ENCODE results near the gene TXNDC11.
"Not testable (repeated sequence)": the region's sequence is repeated elsewhere in the genome, so short reads cannot be mapped to it uniquely, and the experiment has no call there.

TXNDC11 gene, protein sequence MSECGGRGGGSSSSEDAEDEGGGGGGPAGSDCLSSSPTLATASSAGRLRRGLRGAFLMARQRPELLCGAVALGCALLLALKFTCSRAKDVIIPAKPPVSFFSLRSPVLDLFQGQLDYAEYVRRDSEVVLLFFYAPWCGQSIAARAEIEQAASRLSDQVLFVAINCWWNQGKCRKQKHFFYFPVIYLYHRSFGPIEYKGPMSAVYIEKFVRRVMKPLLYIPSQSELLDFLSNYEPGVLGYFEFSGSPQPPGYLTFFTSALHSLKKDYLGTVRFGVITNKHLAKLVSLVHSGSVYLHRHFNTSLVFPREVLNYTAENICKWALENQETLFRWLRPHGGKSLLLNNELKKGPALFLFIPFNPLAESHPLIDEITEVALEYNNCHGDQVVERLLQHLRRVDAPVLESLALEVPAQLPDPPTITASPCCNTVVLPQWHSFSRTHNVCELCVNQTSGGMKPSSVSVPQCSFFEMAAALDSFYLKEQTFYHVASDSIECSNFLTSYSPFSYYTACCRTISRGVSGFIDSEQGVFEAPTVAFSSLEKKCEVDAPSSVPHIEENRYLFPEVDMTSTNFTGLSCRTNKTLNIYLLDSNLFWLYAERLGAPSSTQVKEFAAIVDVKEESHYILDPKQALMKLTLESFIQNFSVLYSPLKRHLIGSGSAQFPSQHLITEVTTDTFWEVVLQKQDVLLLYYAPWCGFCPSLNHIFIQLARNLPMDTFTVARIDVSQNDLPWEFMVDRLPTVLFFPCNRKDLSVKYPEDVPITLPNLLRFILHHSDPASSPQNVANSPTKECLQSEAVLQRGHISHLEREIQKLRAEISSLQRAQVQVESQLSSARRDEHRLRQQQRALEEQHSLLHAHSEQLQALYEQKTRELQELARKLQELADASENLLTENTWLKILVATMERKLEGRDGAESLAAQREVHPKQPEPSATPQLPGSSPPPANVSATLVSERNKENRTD

DNA sequence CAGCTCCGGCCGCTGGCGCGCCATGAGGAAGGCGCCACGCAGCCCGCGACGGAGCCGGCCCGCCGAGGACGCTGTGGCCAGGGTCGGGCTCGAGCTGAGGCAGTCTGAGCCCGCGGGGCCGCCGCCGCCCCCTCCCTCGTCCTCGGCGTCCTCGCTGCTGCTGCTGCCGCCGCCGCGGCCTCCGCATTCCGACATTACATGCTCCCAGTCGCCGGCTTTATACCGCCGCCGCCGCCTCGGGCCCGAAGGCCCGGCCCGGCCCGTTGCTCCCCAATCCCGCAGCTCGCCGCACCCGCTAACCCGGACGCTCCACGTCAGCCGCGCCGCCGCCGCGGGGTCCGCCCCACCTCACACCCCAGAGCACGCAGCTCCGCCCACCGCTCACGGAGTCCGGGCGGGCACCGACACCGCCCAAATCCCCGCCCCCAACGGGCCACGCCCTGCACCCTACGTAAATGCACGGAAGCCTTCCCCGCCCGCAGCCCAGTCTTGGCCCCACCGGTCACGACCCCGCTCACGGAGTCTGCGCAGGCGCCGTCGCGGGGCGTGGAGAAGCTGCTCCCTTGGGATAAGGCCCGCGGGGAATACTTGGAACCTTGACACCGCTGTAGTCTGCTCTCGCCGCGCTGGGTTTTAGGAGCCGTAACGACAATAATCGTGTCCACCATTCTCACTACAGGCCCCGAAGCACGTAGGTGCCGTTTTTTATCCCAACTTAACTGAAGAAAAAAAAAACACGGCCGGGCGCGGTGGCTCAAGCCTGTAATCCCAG lies at the start of gene TXNDC11:
TSS of gene TXNDC11 (minus strand) at position 322 of the 772 bp plus-strand sequence. CDS start at position 195, 127 bp downstream.
- Mint-ChIP-seq H3K4me3 (peak within 1 kb of the TSS; percentile 98), H3K36me3 (ENCODE audit: insufficient read depth) (peaks cover 27% of the 10 kb centered on the region), H3K9me3 (no peaks in the 10 kb centered on the region), H3K27ac (ENCODE audit: low read depth) (peak within 1 kb of the TSS; percentile 96), H3K27me3 (no peaks in the 10 kb centered on the region), H3K4me1 (peaks cover 49% of the 10 kb centered on the region)
- peak; percentile 90 for ATAC-seq (replicated peaks; ENCODE audit: extremely low read depth, poor library complexity, severe bottlenecking)
- DNase-seq (ENCODE audit: low spot score in 2 of 2) = peak; percentile 99

DNA sequence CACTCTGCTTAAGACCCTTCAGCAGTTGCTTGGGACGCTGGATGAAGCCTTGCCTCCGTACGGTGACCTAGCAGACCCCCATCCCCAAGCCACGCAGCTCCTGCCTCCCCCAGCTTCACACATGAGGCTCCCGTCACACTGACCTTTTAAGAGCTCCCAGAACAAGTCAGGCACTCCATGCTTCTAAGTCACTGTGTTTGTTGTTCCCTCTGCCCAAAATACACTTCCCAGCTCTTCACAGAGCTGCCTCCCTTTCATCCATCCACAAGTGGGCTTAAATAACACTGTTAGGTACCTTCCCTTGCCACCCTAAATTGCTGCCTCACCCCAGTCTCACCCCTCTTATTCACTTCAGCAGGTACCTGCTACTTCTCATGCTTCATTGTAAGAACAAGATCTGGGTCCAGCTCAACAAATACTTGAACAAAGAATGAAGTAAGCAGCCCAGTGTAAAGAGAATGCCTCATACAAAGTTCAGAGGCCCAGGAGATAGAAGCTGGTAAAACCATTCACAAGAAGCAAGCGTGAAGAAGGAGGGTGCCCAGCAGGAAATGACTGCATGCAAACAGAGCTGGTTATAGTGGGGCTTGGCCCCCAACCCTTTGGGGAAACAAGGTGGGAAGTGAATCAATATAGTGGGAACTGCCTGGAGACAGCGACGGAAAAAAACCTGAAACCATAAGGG lies 48.6 kb upstream of the TXNDC11 start:
- H3K27me3 Mint-ChIP-seq = no peaks in the 10 kb centered on the region
- H3K9me3 Mint-ChIP-seq = no peaks in the 10 kb centered on the region
- DNase-seq (ENCODE audit: low spot score in 2 of 2) = no peak
- H3K27ac Mint-ChIP-seq (ENCODE audit: low read depth) = peak overlapping the region; percentile 56
- H3K4me3 Mint-ChIP-seq = peak overlapping the region; percentile 36
- no peak for ATAC-seq (replicated peaks; ENCODE audit: extremely low read depth, poor library complexity, severe bottlenecking)
- H3K4me1 Mint-ChIP-seq = peaks cover 75% of the 10 kb centered on the region
- peaks cover 14% of the 10 kb centered on the region for H3K36me3 Mint-ChIP-seq (ENCODE audit: insufficient read depth)

DNA sequence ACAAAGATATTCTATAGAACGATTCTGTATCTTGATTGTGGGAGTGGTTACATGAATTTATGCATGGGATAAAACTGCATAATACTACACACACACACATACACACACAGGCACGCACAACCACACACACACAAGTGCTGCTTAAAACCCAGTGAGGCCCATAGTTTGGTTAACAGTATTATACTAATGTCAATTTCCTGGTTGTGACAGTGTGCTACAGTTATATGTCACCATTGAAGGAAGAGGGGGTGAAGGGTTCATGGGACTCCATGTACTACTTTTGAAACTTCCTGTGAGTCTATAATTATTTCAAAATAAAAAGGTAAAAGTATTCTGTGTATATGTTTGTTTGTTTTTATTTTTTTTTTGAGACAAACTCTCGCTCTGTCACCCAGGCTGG lies 46.3 kb upstream of the TXNDC11 start:
- Mint-ChIP-seq H3K36me3 (ENCODE audit: insufficient read depth) (peaks cover 5% of the 10 kb centered on the region), H3K4me1 (peaks cover 64% of the 10 kb centered on the region), H3K4me3 (no peak overlapping the region), H3K27ac (ENCODE audit: low read depth) (peak overlapping the region; percentile 87), H3K27me3 (no peaks in the 10 kb centered on the region), H3K9me3 (no peaks in the 10 kb centered on the region)
- no peak for DNase-seq (ENCODE audit: low spot score in 2 of 2)
- ATAC-seq (replicated peaks; ENCODE audit: extremely low read depth, poor library complexity, severe bottlenecking) = no peak

DNA sequence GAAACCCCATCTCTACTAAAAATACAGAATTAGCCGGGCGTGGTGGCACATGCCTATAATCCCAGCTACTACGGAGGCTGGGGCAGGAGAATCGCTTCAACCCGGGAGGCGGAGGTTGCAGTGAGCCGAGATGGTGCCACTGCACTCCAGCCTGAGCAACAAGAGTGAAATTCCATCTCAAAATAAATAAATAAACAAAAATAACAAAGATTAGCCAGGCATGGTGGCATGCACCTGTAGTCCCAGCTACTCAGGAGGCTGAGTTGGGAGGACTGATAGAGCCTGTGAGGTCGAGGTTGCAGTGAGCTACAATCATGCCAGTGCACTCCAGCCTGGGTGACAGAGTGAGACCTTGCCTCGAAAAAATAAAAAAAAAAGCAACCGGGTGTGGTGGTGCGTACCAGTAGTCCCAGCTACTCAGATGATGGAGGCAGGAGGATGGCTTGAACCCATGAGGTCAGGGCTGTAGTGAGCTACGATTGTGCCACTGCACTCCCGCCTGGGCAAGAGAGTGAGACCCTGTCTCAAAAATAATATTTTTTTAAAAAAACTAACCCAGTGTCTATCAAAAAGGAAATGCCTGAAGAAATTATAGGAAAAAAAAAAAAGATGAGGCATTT lies 42.4 kb upstream of the TXNDC11 start:
- not testable (repeated sequence) for ATAC-seq (replicated peaks; ENCODE audit: extremely low read depth, poor library complexity, severe bottlenecking); DNase-seq (ENCODE audit: low spot score in 2 of 2); H3K27me3 Mint-ChIP-seq; H3K9me3 Mint-ChIP-seq; H3K4me3 Mint-ChIP-seq; H3K27ac Mint-ChIP-seq (ENCODE audit: low read depth)
- H3K4me1 Mint-ChIP-seq = peaks cover 56% of the 10 kb centered on the region
- peaks cover 13% of the 10 kb centered on the region for H3K36me3 Mint-ChIP-seq (ENCODE audit: insufficient read depth)

DNA sequence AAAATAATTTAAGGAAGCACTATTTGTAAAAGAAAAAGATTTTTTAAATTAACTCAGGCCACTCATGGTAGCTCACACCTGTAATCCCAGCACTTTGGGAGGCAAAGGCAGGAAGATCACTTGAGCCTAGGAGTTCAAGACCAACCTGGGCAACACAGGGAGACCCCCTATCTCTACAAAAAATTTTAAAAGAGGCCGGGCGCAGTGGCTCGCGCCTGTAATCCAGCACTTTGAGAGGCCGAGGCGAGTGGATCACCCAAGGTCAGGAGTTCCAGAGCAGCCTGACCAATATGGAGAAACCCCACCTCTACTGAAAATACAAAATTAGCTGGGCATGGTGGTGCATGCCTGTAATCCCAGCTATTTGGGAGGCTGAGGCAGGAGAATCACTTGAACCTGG lies 41.7 kb upstream of the TXNDC11 start:
- Mint-ChIP-seq H3K4me3 (peak overlapping the region; percentile 83), H3K36me3 (ENCODE audit: insufficient read depth) (peaks cover 15% of the 10 kb centered on the region), H3K4me1 (peaks cover 55% of the 10 kb centered on the region), H3K27ac (ENCODE audit: low read depth) (peak overlapping the region; percentile 97)
- DNase-seq (ENCODE audit: low spot score in 2 of 2); ATAC-seq (replicated peaks; ENCODE audit: extremely low read depth, poor library complexity, severe bottlenecking); H3K9me3 Mint-ChIP-seq; H3K27me3 Mint-ChIP-seq: not testable (repeated sequence)

DNA sequence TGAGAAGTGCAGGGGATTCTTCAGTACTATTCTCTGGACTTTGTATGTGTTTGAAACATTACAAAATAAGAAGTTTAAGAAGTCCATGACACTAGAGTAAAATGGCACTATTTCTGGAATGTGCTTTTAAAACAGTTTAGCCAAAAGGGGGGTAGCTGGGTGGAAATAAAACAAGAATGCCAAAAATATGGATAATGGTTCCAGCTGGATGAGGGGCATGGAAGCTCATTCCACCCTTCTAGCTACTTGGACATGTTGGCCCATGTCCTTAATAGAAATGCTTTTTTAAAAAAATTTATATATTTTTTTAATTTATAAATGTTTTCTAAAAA lies 41.3 kb upstream of the TXNDC11 start:
- no peaks in the 10 kb centered on the region for H3K9me3 Mint-ChIP-seq
- H3K27ac Mint-ChIP-seq (ENCODE audit: low read depth) = peak overlapping the region; percentile 97
- peak overlapping the region; percentile 83 for H3K4me3 Mint-ChIP-seq
- H3K27me3 Mint-ChIP-seq = no peaks in the 10 kb centered on the region
- DNase-seq (ENCODE audit: low spot score in 2 of 2) (no peak), ATAC-seq (replicated peaks; ENCODE audit: extremely low read depth, poor library complexity, severe bottlenecking) (no peak)
- H3K4me1 Mint-ChIP-seq = peaks cover 55% of the 10 kb centered on the region
- H3K36me3 Mint-ChIP-seq (ENCODE audit: insufficient read depth) = peaks cover 15% of the 10 kb centered on the region

DNA sequence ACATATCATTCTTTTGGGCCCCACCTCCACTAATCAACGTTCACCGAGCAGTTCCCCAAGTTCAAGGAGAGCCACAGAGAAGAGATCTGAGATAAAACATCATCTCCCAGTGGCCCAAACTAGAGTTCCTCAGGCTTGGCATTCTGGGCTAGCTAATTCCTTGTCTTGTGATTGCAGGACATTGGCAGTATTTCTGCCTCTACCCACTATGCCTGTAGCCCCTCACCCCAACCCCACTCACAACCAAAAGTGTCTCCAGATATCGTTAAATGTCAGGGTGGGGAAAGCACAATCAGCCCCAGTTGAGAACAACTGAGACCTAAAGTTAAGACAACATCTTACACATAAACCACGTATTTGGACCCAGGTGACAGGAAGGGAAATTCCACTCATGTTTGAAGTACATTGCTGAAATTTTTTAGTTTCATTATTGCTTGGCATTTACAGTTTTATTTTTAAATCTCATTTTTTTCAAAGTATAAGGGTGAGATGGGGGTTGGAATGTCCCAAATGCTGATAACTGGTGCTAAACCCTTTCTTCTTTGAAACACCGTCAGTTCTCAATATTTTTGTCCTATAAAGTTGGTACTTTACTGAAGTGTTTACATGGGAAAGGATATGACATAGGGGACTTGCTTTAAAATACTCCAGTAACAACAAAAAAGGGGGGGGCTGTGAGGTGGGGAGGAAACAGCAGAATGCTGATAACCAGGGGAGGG lies 40.8 kb upstream of the TXNDC11 start:
- peaks cover 50% of the 10 kb centered on the region for H3K4me1 Mint-ChIP-seq
- H3K9me3 Mint-ChIP-seq = no peaks in the 10 kb centered on the region
- peak overlapping the region; percentile 83 for H3K4me3 Mint-ChIP-seq
- peak; percentile 87 for ATAC-seq (replicated peaks; ENCODE audit: extremely low read depth, poor library complexity, severe bottlenecking)
- H3K27me3 Mint-ChIP-seq = no peaks in the 10 kb centered on the region
- DNase-seq (ENCODE audit: low spot score in 2 of 2) = peak in 1 of 2 donors; percentile 46
- H3K27ac Mint-ChIP-seq (ENCODE audit: low read depth) = peak overlapping the region; percentile 97
- peaks cover 18% of the 10 kb centered on the region for H3K36me3 Mint-ChIP-seq (ENCODE audit: insufficient read depth)

DNA sequence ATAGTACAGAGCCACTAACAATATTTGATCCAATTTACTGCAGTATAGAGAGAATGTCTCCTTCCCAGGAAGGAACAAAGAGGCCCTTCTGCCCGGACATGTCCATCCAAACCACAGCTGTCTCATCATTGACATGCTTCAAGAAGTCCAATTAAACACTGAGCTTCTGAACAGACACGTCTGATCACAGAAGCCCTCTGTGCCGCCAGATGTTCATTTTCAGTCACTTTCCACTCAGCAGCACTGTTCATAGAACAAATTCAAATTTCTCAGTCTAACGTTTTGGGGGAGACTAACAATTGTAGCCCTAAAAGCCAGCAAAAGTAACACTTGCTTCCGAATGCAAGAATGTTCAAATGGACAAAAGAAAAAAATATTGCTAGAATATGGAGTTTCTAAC lies 39.1 kb upstream of the TXNDC11 start:
- Mint-ChIP-seq H3K27ac (ENCODE audit: low read depth) (peak overlapping the region; percentile 97), H3K4me3 (peak overlapping the region; percentile 32)
- no peak for ATAC-seq (replicated peaks; ENCODE audit: extremely low read depth, poor library complexity, severe bottlenecking)

DNA sequence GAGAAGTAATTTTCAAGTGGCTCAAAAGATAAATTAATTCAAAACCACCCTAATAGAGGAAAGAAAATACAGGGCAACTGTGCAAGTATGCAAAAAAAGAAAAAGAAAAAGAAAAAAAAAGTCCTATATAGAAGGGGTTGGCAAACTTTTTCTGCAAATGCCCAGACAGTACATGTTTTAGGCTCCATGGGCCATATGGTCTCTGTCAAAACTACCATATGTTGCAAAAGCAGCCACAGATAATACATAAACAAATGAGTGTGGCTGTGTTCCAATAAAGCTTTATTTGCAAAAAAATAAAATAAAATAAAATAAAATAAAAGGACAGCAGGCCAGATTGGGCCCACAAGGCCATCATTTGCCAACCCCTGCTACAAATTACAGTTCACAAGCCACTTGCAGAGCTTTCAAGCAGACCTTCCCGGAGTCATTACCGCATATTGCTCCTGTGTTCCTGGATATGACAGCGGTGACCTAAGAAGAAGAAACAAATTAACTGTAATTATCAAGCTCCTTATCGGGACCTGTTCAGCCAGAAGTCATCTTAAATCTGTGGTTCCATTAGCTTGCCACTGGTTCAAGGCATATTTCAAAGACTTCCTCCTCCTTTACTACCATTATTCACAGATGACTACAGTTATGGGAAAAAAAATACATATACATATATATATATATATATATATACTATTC lies 38.5 kb upstream of the TXNDC11 start:
- ATAC-seq (replicated peaks; ENCODE audit: extremely low read depth, poor library complexity, severe bottlenecking) (no peak), DNase-seq (ENCODE audit: low spot score in 2 of 2) (no peak)
- Mint-ChIP-seq H3K4me1 (peaks cover 29% of the 10 kb centered on the region), H3K27ac (ENCODE audit: low read depth) (peak overlapping the region; percentile 97), H3K4me3 (no peak overlapping the region), H3K27me3 (no peaks in the 10 kb centered on the region), H3K36me3 (ENCODE audit: insufficient read depth) (peaks cover 35% of the 10 kb centered on the region), H3K9me3 (no peaks in the 10 kb centered on the region)

More for the DNA sequence above, 39.1 kb upstream of the TXNDC11 start:
- Mint-ChIP-seq H3K36me3 (ENCODE audit: insufficient read depth) (peaks cover 30% of the 10 kb centered on the region), H3K9me3 (no peaks in the 10 kb centered on the region), H3K27me3 (no peaks in the 10 kb centered on the region), H3K4me1 (peaks cover 35% of the 10 kb centered on the region)
- DNase-seq (ENCODE audit: low spot score in 2 of 2) = no peak

DNA sequence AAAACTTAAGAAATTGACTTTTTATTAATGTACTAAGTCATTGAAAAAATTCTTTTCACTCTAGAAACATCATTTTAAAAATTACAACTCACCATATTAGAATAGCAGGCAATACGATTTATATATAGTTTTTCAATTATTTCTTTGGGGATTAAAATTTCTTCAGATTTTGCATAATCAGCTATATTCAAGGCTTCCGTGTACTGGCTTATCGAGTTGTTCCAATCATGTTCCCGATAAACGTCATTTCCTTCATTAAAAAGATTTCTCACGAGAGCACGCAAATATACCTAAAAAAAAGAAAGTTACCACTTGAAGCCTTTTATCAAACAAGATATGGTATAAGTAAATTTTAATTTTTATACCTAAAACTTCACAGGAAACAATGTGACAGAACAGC lies 36.4 kb upstream of the TXNDC11 start:
- no peak for ATAC-seq (replicated peaks; ENCODE audit: extremely low read depth, poor library complexity, severe bottlenecking)
- DNase-seq (ENCODE audit: low spot score in 2 of 2) = no peak
- H3K9me3 Mint-ChIP-seq = no peaks in the 10 kb centered on the region
- H3K27ac Mint-ChIP-seq (ENCODE audit: low read depth) = no peak overlapping the region
- peaks cover 50% of the 10 kb centered on the region for H3K36me3 Mint-ChIP-seq (ENCODE audit: insufficient read depth)
- no peaks in the 10 kb centered on the region for H3K27me3 Mint-ChIP-seq
- H3K4me1 Mint-ChIP-seq = peaks cover 22% of the 10 kb centered on the region
- H3K4me3 Mint-ChIP-seq = no peak overlapping the region

Measured in central memory CD8-positive, alpha-beta T cell (primary cell).